ENCODE measurements around the gene ECT2.
A peak's percentile ranks its signal among the peaks of the same experiment; 100 is the strongest.
"Not testable (repeated sequence)": the region's sequence is repeated elsewhere in the genome, so short reads cannot be mapped to it uniquely, and the experiment has no call there.

Gene ECT2, protein sequence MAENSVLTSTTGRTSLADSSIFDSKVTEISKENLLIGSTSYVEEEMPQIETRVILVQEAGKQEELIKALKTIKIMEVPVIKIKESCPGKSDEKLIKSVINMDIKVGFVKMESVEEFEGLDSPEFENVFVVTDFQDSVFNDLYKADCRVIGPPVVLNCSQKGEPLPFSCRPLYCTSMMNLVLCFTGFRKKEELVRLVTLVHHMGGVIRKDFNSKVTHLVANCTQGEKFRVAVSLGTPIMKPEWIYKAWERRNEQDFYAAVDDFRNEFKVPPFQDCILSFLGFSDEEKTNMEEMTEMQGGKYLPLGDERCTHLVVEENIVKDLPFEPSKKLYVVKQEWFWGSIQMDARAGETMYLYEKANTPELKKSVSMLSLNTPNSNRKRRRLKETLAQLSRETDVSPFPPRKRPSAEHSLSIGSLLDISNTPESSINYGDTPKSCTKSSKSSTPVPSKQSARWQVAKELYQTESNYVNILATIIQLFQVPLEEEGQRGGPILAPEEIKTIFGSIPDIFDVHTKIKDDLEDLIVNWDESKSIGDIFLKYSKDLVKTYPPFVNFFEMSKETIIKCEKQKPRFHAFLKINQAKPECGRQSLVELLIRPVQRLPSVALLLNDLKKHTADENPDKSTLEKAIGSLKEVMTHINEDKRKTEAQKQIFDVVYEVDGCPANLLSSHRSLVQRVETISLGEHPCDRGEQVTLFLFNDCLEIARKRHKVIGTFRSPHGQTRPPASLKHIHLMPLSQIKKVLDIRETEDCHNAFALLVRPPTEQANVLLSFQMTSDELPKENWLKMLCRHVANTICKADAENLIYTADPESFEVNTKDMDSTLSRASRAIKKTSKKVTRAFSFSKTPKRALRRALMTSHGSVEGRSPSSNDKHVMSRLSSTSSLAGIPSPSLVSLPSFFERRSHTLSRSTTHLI

DNA sequence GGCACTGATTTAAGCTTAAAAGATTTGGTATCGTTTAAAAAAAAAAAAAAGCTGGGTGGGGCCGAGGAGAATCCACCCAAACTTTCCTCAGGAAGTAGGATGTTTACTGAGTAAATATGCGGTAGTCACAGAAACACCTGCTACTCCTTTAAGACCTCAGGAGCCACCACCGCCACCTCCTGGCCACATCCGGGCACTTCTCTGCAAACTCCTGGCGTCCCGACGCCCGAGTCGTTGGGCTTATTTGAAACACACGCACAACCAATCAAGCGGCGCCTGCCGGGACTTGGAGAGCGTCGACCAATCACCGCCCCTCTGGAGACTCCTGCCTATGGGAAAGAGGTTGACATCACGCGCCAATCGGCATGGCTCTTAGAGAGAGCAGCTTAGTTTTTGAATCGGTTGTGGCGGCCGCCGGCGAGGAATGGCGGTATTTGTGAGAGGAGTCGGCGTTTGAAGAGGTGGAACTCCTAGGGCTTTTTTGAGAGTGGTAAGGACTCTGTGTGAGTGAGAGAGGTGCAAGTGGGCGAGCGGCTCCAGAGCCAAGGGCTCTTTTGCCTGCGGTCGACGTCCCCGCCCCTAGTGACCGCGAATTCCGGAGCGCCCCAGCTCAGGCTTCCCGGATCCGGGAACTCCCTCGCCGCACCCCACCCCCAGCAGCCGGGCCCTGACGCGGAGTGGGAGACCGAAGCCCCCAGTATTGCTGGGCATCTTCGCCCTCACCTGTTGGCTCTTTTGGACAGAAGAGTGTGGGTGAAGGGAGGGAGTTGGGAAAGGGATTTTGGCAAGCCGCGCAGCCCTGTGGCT lies at the start of gene ECT2:
Gene ECT2 (plus strand): TSS at position 359 of the 807 bp plus-strand sequence. CDS start 3,805 bp downstream, outside the sequence.
- DNase-seq (ENCODE audit: low read depth), result peak; percentile 99

DNA sequence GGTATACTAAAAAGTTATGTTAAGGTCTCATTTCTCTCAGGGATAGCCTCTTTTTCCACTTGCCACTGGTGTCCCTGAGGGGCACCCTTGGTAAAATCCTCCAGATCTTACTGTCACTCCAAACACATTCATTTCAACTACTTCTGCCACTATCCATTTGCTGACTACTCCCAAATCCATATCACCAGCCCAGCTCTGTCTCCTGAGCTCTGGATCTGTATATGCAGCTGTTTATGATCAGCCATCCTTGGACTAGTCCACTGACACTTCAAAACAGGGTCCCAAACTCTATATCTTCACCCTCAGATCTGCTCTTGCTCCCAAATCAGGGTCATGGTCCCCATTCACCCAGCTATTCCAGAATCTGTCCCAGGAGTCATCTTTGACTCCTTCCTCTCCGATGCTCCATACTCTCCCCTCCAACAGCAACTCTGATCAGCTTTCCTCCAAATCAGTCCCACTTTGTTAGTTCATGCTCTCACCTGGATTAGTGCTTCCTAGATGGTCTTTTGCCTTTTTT lies 49.5 kb upstream of the ECT2 start:
- no peak for DNase-seq (ENCODE audit: low read depth)

DNA sequence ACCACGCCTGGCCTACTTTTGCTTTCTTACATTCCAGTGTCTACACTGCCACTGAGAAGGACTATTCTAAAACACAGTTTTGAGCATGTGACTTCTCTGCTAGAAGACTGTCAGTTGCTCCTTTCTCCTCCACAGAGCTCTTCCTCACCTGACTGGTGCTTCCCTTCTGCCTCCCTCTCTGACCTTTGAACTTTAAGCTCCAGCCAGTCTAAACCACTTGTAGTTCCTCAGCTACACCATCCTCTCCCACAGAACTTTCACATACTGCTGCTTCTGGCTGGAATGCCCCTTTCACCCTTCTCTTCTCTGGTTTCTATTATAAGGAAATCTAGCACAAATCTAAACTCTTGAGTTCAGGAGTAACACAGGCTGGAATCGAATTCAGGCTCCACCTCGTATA lies 48.8 kb upstream of the ECT2 start:
- DNase-seq (ENCODE audit: low read depth), result no peak

DNA sequence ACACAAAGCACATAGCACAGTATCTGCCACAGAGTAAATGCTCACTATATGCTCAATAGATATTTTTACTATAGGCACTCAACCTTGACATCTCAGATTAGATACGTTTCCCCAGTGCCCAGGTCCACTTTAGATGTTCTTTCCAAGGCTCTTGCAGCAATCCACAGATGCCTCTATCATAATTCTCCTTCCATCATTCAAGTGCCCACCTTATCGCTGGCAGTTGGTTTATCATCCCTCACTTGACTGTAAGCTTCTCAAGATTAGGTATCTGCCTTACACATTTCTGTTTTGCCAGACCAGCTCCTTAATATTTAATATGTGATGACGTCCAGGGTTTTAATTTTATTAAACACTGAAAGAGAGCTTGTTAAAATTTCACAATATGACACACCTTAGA lies 48.3 kb upstream of the ECT2 start:
- DNase-seq (ENCODE audit: low read depth), result no peak

DNA sequence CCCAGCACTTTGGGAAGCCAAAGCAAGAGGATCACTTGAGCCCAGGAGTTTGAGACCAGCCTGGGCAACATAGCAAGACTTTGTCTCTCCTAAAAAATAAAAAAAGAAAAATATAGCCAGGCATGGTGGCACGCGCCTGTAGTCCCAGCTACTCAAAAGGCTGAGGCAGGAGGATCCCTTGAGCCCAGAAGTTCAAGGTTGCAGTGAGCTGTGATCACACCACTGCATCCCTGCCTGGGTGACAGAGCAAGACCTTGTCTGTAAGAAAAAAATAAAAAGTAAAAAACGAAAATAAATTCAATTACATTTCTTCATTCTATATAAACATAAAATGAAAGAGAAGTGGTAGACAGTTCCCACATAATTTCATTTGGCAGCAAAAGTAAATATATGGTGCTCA lies 47.8 kb upstream of the ECT2 start:
- DNase-seq (ENCODE audit: low read depth), result not testable (repeated sequence)

DNA sequence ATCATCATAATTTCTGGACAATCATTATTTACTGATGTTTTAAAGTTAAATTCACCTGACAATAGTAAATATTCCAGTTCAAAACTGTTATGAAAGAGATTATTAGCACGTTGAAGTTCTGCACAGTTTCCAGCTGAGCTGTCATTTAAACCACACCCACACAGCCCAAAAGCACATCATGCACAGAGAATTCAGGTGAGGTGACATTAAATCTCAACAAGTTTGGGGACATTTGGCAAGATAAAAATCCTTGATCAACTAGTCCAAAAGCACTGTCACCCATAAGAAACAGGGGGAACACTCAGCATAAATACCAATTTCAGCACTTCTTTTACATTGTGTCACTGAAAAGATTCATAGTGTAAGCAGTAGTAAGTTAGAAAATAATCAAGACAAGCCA lies 46.5 kb upstream of the ECT2 start:
- DNase-seq (ENCODE audit: low read depth), result no peak

DNA sequence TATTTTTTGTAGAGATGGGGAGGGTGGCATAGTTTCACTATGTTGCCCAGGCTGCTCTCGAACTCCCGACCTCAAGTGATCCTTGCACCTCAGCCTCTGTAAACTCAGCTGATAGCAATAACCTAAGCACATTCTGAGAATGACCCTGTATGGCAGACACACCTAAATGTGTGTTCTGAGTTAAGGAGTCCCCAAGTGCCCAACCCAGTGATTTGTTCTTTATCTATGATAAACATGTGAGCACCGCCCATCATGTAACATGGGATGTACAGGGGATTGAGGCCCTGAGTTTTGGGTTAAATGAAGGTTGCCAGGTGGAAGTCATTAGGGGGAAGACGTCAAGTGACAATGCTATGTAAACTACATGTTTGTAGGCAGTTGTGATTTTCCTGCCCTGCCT lies 45.4 kb upstream of the ECT2 start:
- no peak for DNase-seq (ENCODE audit: low read depth)

DNA sequence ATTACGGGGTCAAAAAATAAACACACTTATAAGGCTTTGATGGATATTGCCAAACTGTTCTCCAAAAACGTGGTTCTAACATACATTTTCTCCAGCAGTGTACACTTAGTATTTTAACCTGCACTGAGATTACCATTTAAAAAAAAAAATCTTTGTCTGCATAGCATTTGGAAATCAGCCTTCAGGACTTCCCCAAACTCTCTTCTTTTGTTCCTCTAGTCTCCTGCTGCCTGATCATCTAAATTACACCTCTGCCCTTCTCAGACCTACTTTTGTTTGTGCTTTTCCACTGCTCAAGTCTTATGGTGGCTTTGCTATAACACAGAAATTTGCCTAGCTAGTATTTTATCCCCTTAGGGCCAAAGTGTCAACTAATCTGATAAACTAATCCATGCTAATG lies 43.5 kb upstream of the ECT2 start:
- DNase-seq (ENCODE audit: low read depth), result no peak

DNA sequence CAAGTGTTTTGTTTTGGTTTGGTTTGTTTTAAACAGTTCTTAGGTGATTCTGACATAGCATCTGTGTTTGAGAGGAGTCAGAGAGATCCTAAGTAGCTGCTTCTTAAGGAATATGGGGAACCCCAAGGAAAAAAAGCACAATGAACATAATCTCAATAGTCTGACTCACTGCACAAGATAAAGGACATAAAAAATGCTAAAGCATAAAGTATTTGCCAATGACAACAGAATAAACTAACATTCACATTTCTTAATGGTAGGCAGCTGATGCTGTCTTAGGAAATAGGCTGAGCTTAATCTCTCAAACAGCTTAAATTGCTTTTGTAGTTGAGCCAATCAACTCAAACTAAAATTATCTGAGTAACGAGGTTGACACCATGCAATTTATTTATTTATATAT lies 42.6 kb upstream of the ECT2 start:
- DNase-seq (ENCODE audit: low read depth), result peak; percentile 72

DNA sequence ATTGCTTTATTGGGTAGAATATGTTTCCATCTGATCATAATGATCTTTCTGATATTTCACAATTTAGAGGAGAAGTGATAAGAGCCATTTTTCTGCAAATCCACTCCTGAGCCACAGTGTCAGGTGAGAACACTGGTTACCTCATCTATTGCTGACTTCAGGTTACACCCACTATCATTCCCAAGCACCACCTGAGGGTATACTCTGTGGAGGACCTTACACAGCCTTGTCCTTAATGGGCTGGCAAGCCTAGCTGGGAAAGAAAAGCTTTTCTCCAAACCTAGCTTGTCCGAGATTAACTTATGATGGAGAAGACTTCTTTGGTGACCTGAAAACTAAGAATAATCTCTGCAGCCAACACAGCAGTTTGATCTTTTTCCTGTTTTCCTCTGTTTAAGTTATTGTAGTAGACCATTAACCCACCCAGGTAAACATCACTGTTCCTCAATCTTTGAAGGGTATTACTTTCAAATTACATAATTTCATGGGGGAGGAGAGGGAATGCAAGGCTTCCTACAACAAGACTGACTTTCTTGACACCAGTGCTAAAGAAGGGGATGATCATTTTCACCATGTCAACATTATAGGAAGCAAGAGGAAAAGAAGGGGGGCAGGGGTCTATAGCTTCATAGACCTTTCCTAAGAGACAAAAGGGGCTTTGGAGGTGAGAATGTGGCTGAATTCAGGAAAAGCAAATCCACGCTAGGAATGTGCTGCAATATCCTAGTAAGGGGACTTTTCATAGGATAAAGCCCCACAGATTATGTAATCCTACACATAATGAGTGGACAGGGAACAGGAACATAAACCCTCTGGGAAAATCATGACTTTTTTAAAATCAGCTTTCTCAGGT lies 41.4 kb upstream of the ECT2 start:
- DNase-seq (ENCODE audit: low read depth), result no peak

DNA sequence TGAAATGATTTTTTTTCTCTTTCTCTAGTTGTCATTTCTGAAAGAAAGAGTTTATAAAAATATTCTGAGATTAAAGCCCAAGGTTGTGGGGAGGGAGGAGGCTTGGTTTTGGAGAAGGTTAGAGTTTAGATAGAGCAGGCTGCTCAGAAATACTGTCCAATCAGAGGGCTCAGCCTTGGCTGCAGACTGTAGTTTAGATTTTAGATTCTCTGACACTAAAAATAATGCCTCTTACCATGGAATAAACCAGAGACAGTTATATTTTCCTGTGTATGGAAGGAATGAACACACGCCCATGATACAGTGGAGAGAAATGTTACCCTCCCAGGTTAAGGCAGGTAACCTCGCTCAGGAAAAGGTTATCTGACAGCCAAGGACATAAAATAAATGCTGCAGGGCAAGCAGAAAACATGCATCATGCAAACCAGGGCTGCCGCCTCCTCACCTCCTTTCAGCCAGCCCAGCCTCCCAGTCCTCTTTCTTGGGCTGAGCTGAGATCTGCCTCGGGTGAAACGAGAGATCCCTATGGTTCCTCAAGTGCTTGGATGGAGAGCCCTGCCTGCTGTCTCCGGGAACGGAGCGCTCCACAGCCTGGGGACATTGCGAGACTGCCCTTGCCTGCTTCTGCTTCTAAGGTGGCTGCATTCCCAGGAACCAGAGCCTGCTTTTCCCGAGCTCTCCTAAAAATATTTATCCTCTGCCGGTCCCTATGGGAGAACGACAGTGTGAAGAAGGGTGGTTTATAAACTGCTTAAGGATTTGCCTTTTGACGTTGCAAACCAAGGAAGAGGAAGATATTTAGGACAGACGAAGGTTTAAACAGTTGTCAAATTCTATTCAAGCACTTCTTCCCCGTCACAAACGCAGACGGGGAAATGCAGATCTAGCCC lies 40.5 kb upstream of the ECT2 start:
- DNase-seq (ENCODE audit: low read depth), result peak; percentile 31

DNA sequence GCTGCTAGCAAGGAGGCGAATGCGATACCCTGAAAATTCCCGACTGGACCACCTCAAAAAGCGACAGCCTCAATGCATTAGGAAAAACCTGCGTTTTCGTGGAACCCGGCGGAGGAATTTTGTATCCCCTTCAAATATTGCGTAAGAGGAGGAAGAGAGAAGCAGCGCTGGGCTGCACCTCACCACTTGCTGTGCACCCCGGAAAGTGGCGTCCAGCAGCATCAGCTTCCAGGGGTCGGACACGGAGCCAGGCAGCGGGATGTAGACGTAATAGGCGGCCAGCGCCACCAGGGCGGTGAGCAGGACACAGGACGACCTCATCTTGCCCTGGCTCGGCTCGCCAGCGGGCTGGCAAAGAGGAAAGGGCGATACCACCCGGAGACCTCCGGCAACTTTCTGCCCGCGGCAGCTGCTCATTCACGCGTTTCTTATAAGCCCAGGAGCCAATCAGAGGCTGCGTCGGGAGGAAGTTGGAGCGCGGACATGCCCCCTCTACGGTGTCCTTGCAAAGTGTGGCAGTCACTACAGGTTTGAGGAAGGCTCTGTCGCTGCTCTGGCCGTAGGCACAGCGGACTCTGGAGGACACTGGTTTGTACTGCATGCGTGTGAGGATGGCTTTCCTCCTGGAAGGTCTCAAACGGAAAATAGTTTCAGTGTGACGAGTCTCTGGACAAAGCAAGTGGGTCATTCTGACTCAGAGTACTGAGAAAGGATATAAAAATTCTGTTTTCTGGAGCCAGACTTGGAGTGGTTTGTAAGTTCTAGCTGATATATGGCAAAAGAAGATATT lies 39.7 kb upstream of the ECT2 start, which contains the start of gene NCEH1:
Gene NCEH1 (minus strand): TSS at position 404 of the 790 bp plus-strand sequence. CDS start 83 bp downstream, at position 321.
- DNase-seq (ENCODE audit: low read depth), result peak; percentile 90

DNA sequence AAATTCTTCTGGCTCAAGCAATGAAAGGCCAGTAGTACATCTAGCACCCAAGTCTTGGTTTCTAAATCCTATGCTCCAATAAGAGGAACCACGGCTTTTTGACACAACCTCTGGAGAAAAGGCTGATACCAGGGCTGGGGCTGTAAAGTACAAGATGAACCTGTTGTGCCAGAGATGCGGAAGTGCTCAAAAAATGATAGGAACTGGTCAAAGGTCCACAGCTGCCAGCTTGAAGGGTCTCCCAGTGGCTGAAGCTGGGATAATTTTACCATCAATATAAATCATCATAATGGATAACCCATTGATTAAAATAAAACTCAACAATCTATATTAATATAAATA lies 39.1 kb upstream of the ECT2 start:
- no peak for DNase-seq (ENCODE audit: low read depth)

DNA sequence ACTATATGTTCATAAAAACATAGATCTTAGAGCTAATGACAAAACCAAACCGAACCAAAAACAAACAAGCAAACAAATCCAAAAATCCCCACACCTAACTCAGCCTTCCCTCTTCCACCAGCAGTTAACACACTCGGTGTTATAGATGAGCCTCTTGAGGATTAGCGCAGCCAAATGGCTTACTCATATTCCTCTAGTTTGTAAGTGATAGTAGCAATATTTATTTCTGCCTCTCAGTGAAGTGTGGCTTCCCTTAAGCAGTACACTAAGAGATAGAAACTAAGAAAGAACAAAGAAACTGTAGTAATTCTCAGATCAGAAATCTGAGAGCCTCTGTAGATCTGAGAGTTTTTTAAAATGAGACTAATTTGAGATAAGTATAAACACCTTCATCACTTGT lies 37.2 kb upstream of the ECT2 start:
- DNase-seq (ENCODE audit: low read depth), result no peak

DNA sequence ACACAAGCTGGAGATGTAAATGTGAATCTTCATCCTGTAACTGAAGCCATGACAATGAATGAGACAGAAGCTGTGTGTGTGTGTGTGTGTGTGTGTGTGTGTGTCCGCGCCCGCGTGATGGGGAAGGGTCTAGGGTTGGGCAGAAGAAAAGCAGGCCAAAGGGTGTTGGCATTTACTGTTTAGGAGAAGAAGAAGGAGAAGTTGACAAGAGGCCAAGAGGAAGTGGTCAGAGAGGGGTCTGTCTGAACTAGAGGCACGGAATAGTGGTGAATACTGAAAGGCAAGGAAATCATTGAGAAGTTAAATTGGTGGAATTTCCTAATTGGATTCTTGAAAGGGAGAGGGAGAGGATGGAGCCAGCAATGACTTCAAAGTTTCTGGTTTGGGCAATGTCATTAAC lies 34.0 kb upstream of the ECT2 start:
- DNase-seq (ENCODE audit: low read depth), result no peak

DNA sequence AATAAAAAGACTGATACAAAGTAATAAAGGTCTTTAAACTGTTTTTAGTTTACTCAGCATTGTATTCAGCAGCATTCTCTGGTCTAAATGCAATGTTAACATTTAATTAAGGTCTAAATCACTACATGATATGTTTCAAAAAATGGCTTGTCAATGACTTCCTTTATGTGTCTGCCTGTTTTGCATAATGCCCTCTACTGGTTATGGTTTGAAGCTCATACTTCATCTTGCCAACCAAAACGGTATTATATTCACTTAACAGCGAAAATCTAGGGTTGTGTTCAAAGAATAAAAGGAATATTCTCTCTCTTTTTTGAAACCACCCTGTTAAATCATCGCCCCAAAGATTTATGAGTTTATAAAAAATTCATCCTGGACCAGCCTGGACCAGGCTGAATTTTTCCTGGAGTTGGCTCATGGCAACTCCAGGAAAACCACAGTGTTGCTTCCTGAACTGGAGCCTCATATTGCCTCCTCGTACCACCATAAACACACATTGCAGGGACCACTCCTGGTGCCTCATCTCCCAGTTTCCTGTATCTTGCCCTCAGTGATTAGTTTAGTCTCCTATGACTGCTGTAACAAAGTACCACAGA lies 32.9 kb upstream of the ECT2 start:
- DNase-seq (ENCODE audit: low read depth), result no peak

DNA sequence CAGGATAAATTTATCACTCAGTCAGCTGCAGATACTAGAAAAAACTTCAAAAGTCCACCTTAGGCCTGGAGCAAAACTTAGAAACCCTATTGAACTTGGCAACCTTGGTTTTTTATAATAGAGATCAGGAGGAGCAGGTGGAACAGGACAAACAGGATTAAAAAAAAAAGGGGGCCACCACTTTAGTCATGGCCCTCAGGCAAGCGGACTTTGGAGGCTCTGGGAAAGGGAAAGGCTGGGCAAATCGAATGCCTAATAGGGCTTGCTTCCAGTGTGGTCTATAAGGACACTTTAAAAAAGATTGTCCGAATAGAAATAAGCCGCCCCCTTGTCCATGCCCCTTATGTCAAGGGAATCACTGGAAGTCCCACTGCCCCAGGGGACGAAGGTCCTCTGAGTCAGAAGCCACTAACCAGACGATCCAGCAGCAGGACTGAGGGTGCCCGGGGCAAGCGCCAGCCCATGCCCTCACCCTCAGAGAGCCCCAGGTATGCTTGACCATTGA lies 27.9 kb upstream of the ECT2 start:
- DNase-seq (ENCODE audit: low read depth), result not testable (repeated sequence)

DNA sequence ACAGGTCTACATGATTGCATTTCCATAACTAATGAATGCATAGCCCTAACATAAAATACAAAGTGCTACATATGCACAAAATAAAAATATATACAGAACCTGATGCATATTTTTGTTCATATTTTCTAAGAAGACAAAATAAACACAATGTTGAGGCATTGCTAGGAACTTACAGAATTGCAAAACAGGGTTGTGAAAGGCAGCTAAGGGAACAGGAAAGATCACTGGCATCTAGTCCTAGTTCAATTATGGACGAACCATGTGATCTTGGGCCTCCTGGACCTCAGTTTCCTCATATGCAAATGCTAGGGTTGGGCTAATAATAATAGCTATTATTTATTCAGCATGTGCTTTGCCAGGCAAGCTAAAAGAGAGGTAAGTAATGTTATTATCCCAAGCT lies 24.1 kb upstream of the ECT2 start:
- peak; percentile 34 for DNase-seq (ENCODE audit: low read depth)

DNA sequence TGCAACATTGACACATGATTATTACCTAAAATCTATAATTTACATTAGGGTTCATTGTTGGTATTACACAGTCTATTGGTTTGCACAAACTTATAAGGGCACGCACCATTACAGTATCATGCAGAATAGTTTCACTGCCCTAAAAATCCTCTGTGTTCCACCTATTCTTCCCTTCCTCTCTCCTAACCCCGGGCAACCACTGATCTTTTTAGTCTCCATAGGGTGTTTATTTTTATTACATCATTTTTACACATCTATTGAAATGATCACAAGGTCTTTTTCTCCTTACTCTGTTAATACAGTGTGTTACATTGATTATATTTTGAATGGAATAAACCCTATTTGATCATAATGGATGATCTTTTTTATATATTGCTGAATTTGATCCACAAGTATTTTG lies 15.5 kb upstream of the ECT2 start:
- no peak for DNase-seq (ENCODE audit: low read depth)
